ENCODE measurements around the gene FAM20C.
A peak's percentile ranks its signal among the peaks of the same experiment; 100 is the strongest.
"Not testable (repeated sequence)": the region's sequence is repeated elsewhere in the genome, so short reads cannot be mapped to it uniquely, and the experiment has no call there.

FAM20C gene

DNA sequence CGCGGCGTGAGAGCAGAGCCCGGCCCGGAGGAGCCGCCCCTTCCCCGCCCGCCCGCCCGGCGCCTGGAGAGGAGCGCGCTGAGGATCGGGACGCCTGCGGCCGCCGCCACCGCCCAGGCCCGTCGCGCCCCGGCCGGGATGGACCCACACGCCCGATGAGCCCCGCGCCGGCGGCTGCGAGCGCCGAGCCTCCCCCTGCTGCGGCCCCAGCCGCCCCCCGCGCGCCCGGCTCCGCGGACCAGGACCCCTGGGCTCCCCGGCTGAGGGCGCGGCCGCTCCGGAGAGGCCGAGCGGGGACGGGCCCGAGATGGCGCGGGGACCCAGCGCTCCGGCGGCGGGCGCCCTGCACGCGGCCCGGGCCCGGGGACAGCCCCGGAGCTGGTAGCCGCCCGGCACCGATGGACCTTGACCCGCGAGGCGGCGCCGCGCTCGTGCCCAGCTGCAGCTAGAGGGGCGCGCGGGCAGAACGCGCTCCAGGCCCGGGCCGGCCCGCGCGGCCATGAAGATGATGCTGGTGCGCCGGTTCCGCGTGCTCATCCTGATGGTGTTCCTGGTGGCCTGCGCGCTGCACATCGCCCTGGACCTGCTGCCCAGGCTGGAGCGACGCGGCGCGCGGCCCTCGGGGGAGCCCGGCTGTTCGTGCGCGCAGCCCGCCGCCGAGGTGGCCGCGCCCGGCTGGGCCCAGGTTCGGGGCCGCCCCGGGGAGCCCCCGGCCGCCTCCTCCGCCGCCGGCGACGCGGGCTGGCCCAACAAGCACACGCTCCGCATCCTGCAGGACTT is 520 bp downstream of the FAM20C start:
- peak; percentile 58 for DNase-seq (ENCODE audit: low spot score)

DNA sequence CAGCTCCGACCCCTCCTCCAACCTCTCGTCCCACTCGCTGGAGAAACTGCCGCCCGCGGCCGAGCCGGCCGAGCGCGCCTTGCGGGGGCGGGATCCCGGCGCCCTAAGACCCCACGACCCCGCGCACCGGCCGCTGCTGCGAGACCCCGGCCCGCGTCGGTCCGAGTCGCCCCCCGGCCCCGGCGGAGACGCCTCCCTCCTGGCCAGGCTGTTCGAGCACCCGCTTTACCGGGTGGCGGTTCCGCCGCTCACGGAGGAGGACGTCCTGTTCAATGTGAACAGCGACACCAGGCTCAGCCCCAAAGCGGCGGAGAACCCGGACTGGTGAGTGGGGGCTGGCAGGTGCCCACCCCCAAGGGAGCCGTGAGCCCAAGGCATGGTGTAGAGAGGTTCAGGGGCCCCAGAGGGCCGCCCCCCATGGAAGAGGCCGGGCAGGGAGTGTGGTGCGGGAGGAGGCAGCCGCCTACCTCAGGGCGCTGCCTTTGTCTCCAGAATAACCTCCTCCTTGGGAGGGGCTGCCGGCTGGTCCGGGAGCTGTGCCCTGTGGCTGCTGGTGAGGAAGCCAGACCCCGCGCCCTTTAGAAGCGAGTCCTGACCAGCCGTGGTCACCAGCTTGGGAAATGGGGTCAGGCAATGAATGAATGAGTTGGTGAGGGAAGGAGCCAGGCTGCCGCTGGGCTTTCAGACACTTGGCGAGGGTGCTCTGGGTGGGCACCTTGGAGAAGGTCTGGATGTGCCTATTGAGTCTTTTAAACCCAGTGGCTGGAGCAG is 1.3 kb downstream of the FAM20C start:
- no peak for DNase-seq (ENCODE audit: low spot score)

DNA sequence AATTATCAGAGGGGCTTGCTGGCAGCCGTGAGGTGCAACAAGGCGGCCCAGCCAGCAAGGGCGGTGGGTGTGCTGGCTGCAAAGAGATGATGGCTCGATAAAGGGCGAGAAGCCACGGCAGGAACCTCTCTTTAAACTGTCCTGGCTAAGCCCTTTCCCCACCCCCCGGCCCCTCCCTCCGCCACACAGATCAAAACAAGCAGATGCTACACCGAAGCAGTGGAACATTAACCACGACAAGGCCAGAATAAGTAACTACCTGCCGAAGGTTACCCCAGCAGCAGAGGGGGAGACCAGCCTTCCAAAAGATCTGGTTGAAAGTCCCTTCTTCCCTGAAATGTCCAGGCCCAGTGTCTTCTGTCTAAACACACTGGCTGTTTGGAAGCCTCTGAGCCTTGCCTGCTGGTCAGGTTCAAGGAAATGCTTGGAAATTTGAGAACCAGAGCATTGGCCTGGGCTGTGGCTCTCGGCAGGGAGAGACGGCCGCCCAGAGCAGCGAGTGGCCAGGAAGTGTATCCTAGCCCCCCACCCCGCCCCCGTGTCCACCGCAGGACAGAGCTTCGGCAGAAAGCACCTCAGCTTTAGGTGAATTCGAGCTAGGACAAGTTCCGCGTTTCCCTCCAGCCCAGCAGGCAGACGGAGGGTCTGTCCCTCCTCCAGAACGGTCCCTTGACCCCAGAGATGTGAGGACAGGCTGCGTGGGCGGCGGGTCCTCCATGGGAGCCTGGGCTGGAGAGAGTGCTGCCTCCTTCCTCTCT is 2.1 kb downstream of the FAM20C start:
- DNase-seq (ENCODE audit: low spot score) = peak; percentile 77

- DNase-seq (ENCODE audit: low spot score) = no peak
These were observed 2.8 kb downstream of the FAM20C start for GRCh38 chr7:195010-195829.

DNA sequence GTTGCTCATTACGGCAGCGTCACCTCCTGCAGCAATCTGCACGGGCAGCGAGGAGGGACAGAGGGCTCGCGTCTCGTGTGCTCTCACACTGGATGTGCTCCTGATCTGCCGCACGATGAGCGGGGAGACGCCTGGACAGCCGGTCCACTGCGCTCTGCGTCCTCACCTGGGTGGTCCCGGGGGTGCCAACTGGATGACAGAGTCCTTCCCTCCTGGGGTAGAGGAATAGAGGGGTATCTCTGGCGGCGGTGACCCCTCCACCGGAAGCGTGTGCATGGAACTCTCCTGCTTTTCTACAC is 3.4 kb downstream of the FAM20C start:
- no peak for DNase-seq (ENCODE audit: low spot score)

- no peak for DNase-seq (ENCODE audit: low spot score)
These were observed 3.9 kb downstream of the FAM20C start for GRCh38 chr7:196283-196682.

DNA sequence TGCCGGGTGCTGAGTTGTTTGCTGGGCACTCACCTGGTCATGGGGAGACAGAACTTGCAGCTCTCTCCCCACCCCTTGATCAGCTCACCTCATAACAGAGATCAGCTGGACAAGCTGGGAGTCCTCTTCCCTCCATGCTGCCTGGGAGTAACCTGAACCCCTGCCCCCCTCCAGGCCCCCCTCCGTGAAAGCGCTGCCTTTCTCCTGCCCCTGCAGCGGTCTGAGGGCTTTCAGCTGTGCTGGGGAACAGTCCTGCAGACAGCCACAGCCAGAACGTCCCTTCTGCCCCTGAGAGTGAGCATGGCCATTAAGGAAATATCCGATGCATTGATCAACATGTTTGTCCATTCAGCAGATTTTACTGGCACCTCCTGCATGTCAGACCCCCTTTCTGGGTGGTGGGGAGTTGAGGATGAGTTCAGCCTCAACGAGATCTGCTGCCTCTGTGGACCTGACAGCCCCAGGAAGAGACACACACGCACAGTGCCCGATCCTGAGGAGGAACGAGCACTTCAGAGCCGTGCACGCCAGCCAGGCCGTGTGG is 4.5 kb downstream of the FAM20C start:
- no peak for DNase-seq (ENCODE audit: low spot score)

DNA sequence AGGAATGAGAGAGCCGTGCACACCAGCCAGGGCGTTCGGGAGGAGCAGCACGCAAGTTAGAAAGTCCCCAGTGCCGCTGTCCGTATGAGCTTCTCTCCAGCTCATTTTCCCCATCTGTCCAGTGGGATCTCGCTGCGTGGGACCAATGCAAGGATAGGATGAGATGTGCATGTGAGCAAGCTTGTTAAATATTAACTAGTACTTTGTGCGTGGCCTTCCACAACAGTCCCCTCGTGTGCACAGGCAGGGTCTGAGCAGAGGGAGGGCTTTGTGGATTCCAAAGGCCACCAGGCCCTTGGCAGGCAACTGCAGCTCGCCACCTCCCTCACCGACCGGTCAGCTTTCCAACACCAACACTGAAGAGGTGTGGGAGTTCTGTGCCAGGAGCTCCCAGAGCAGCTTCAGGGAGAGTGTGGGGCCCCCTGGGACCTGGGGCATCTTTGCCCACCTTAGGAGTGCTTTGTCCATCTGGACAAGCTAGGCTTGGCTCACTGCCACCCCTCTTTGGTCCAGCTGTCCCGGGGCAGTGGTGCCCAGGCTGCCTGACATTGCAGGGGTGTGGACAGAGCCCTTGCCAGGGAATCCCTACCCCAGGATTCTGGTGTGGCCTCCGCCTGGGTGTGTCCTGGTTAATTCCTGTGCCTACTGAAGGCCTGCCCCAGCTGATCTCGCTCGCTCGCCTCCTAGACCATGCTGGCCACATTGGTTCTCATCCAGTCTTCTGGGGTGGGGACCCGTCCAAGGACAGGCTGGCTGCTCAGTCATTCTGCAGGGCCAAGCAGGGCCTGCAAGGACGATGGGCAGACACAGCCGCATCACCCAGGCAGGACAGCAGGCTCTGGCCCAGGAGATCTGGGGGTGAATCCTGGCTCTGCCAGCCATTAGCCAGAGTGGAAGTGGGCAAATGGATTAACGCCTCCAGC is 5.3 kb downstream of the FAM20C start:
- DNase-seq (ENCODE audit: low spot score) = no peak

DNA sequence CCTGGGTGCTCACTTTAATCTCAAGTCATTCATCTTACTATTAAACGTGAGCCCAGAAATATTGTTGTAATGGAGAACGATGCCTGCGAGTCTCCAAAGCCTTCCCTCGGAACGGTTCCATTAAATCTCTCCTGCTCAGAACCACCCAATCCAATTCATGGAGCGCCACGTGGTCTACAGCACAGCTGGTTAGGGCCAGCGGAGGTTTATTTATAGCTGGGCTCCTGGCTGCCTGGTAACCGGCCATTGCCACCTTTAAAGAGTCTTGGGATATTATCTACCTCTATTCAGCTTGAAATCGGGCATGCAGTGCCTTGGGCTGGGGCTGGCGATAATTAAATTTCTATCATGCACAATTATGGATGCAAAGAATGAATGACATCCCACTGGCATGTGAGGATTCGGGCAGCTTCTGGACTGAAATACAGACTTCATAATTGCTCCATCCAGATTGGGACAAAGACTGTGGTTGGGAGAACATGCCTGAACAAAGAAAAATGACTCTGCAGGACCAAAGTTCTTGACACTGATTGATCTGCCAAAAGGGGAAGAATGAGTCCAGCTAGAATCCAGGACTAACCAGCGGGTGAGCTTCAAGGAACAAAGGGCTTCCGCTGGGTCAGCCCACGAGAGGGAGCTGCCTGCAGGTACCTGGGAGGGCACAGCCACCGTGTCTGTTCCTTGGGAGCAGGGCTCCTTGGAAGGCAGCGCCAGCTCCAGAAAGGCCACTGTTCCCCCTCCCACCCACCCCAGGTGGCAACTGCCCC is 7.3 kb downstream of the FAM20C start:
- no peak for DNase-seq (ENCODE audit: low spot score)

DNA sequence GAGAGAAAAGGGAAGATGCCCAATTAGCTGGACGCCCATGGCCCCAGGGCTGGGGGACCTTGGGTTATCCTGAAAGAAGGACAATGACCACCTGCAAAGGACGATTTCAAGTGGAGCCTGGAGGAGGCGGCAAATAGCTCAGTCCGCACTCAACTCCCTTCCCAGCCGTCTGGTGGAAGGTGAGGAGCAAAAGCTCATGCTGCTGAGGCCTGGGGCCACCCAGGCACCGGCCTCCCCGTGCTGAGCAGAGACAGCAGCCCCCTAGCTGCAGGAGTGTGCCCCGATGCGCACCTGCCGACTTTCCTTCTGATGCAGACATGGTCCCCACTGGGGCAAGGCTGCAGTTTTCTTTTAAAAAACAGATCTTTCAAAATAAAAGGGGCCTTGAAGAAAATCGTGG is 7.9 kb downstream of the FAM20C start:
- no peak for DNase-seq (ENCODE audit: low spot score)

- no peak for DNase-seq (ENCODE audit: low spot score)
These were observed 8.3 kb downstream of the FAM20C start for GRCh38 chr7:200704-201103.

GRCh38 chr7:204326-204725 is 12.0 kb downstream of the FAM20C start:
- DNase-seq (ENCODE audit: low spot score) = no peak

DNA sequence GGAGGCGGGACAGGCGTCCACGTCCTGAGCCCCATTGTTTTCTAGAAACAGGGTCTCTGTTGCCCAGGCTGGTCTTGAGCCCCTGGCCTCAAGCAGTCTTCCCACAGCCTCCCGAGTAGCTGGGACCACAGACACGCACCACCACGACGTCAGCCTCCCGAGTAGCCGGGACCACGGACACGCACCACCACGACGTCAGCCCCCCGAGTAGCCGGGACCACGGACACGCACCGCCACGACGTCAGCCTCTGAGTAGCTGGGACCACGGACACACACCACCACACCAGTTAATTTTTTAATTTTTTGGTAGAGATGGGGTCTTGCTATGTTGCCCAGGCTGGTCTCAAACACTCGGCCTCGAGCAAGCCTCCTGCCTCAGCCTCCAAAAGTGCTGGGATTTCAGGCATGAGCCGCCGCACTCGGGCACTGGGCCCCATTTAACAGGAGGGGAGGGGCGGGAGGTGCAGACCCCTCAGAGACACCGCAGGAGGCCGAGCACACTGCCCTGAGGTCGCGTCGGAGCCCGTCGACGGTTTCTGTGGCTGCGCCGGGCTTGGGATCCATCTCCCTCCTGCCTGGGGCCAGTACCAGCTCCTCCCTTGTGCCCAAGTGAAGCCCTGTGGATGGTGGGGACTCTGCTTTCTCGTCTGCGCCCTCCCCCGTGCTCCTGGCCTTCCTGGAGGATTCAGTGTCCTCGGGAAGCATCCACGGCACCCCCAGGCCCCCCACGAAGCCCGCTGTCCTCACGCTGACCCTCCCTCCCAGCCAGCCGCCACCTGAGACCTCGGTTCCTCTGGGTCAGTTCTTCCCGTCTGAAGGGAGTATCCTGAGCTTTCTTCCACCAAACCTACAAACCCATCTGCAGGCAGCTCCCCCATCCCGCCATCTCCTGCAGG is 13.0 kb downstream of the FAM20C start:
- DNase-seq (ENCODE audit: low spot score) = no peak

DNA sequence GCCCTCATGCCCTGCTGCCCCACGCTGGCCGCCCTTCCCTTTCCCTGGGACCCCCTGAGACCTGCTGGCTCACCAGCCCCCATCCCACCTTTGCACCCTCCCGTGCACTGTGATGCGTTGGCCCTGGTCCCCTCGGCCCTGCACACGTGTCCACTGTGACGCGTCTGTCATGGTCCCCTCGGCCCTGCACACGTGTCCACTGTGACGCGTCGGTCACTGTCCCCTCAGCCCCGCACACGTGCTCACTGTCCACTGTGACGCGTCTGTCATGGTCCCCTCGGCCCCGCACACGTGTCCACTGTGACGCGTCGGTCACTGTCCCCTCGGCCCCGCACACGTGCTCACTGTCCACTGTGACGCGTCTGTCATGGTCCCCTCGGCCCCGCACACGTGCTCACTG is 14.0 kb downstream of the FAM20C start:
- not testable (repeated sequence) for DNase-seq (ENCODE audit: low spot score)

GRCh38 chr7:207418-208129 is 15.2 kb downstream of the FAM20C start:
- no peak for DNase-seq (ENCODE audit: low spot score)

GRCh38 chr7:208130-208673 is 15.8 kb downstream of the FAM20C start:
- no peak for DNase-seq (ENCODE audit: low spot score)

DNA sequence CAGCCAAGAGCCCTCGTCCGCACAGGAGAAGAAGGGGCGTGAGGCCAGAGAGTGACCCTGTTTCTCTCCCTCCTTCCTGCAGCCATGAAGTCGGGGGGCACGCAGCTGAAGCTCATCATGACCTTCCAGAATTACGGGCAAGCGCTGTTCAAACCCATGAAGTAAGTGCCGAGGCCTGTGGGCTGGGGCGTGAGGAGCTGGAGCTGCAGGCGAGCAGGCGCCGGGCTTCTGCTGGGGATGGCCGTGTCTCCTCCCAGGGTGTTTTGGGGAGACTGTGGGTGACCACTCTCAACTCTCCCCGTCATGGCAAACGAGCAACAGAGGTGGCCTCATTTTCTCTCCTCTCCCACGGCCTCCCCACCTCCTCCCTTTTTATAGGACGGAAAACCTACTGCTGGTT is 16.4 kb downstream of the FAM20C start:
- DNase-seq (ENCODE audit: low spot score) = no peak

DNA sequence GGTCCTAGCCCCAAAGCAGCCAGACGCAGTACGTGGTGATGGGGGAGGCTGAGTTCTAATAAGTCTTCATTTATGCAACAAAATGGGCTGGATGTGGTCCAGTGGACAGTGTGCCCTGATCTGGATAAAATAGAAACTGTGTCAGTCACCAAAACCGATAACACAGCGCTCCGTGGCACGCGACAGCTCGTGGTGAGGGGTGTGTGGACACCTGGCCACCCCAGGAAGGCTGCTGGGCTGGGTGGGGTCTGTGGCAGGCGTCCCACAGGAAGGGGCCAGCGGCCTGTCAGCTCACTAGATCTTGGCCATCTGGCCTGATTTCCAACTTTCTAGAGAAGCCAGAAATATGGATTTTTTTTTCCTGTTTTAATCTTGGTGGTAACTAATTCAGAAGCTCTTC is 17.0 kb downstream of the FAM20C start:
- no peak for DNase-seq (ENCODE audit: low spot score)
